NCI-H460 (cell line): Measurements from ENCODE around the gene ATG2B. TPM values are rescaled to one million over a fixed set of nuclear protein-coding genes. Genes with fewer than 3 reads are reported as not detected.

Experiments
- DNase-seq: peaks from one replicate; pipeline ENCODE4 v3.0.0-alpha.2; 2016; ENCODE audit warnings: low read depth; ENCODE audit errors: extremely low read depth
- total RNA-seq: library from RNA; depleted of rRNA; stranded (reverse); fragments of >200 nt; shearing (Covaris generic); gene quantifications from 2 replicates; pipeline ENCODE4 v1.2.3, GENCODE V29; 2014

Gene ATG2B
- total RNA-seq, 1 experiment from 2014 or later: 13.1 TPM

- DNase-seq: no peak
Measured at GRCh38 chr14:96274543-96274942, 88.6 kb downstream of the ATG2B start.

GRCh38 chr14:96274122-96274521, 89.0 kb downstream of the ATG2B start:
- DNase-seq: no peak

- DNase-seq: no peak
Measured at GRCh38 chr14:96273629-96274028, 89.5 kb downstream of the ATG2B start.

GRCh38 chr14:96272777-96273473, 90.2 kb downstream of the ATG2B start:
- no peak for DNase-seq

GRCh38 chr14:96271421-96271762, 91.7 kb downstream of the ATG2B start:
- DNase-seq: no peak

- no peak for DNase-seq
Measured at GRCh38 chr14:96270565-96271420, 92.3 kb downstream of the ATG2B start.

GRCh38 chr14:96269359-96269710, 93.8 kb downstream of the ATG2B start:
- no peak for DNase-seq

- no peak for DNase-seq
Measured at GRCh38 chr14:96268431-96269358, 94.4 kb downstream of the ATG2B start.

- DNase-seq: no peak
Measured at GRCh38 chr14:96267916-96268315, 95.2 kb downstream of the ATG2B start.

- DNase-seq: no peak
Measured at GRCh38 chr14:96267336-96267735, 95.8 kb downstream of the ATG2B start.

GRCh38 chr14:96265383-96266095, 97.6 kb downstream of the ATG2B start:
- no peak for DNase-seq

- DNase-seq: no peak
Measured at GRCh38 chr14:96264853-96265252, 98.3 kb downstream of the ATG2B start.

GRCh38 chr14:96264200-96264553, 99.0 kb downstream of the ATG2B start:
- no peak for DNase-seq

- DNase-seq: no peak
Measured at GRCh38 chr14:96263347-96264199, 99.6 kb downstream of the ATG2B start.

- DNase-seq: no peak
Measured at GRCh38 chr14:96261772-96262655, 101.1 kb downstream of the ATG2B start.

GRCh38 chr14:96261053-96261452, 102.1 kb downstream of the ATG2B start:
- no peak for DNase-seq

- no peak for DNase-seq
Measured at GRCh38 chr14:96260341-96260821, 102.8 kb downstream of the ATG2B start.

- DNase-seq: no peak
Measured at GRCh38 chr14:96257900-96258299, 105.2 kb downstream of the ATG2B start.

- DNase-seq: no peak
Measured at GRCh38 chr14:96257056-96257455, 106.1 kb downstream of the ATG2B start.
